Measurements from ENCODE around the gene DNAI1. TPM values are rescaled to one million over a fixed set of nuclear protein-coding genes. Genes with fewer than 3 reads are reported as not detected.
"Not testable (repeated sequence)": the region's sequence is repeated elsewhere in the genome, so short reads cannot be mapped to it uniquely, and the experiment has no call there.

DNAI1 gene
- polyA plus RNA-seq, 1 donor, result 3.0 TPM

- no peak for DNase-seq
Observed at GRCh38 chr9:34513567-34514214, 55.1 kb downstream of the DNAI1 start.

GRCh38 chr9:34514401-34514800, 55.8 kb downstream of the DNAI1 start:
- no peak for DNase-seq

GRCh38 chr9:34514816-34515215, 56.2 kb downstream of the DNAI1 start:
- no peak for DNase-seq

- DNase-seq, result no peak
Observed at GRCh38 chr9:34515959-34516358, 57.4 kb downstream of the DNAI1 start.

- no peak for DNase-seq
Observed at GRCh38 chr9:34517185-34517584, 58.6 kb downstream of the DNAI1 start.

- no peak for DNase-seq
Observed at GRCh38 chr9:34518110-34518616, 59.6 kb downstream of the DNAI1 start.

GRCh38 chr9:34518896-34519295, 60.3 kb downstream of the DNAI1 start:
- DNase-seq, result no peak

- no peak for DNase-seq
Observed at GRCh38 chr9:34519321-34520020, 60.9 kb downstream of the DNAI1 start.

- no peak for DNase-seq
Observed at GRCh38 chr9:34520096-34520495, 61.5 kb downstream of the DNAI1 start.

- no peak for DNase-seq
Observed at GRCh38 chr9:34520505-34521385, 62.1 kb downstream of the DNAI1 start.

- DNase-seq, result no peak
Observed at GRCh38 chr9:34521406-34522045, 62.9 kb downstream of the DNAI1 start.

- DNase-seq, result no peak
Observed at GRCh38 chr9:34522091-34522887, 63.7 kb downstream of the DNAI1 start.

GRCh38 chr9:34522971-34523797, 64.6 kb downstream of the DNAI1 start, which contains the start of gene ENHO:
Gene ENHO, minus strand, starts transcription at chr9:34522990. Its CDS starts 1,295 bp downstream, at chr9:34521695.
- peak; percentile 87 for DNase-seq

- no peak for DNase-seq
Observed at GRCh38 chr9:34524349-34524748, 65.7 kb downstream of the DNAI1 start.

- DNase-seq, result no peak
Observed at GRCh38 chr9:34526026-34526425, 67.4 kb downstream of the DNAI1 start.

- not testable (repeated sequence) for DNase-seq
Observed at GRCh38 chr9:34532041-34532440, 73.4 kb downstream of the DNAI1 start.

- DNase-seq, result no peak
Observed at GRCh38 chr9:34536685-34537084, 78.1 kb downstream of the DNAI1 start.

- no peak for DNase-seq
Observed at GRCh38 chr9:34540827-34541226, 82.2 kb downstream of the DNAI1 start.

GRCh38 chr9:34541540-34541939, 82.9 kb downstream of the DNAI1 start:
- no peak for DNase-seq

- no peak for DNase-seq
Observed at GRCh38 chr9:34544035-34544434, 85.4 kb downstream of the DNAI1 start.
